Medulla oblongata (tissue), 1 donor: ENCODE measurements around the gene CELF2.
"Not testable (repeated sequence)": the region's sequence is repeated elsewhere in the genome, so short reads cannot be mapped to it uniquely, and the experiment has no call there.

ENCODE experiments used
- DNase-seq: peaks from one replicate; pipeline ENCODE4 v3.0.0-alpha.2; 2015; ENCODE audit errors: extremely low spot score

Gene CELF2

GRCh38 chr10:11345224-11346054, 327.8 kb downstream of the CELF2 start:
- peak; percentile 52 for DNase-seq

- DNase-seq, result not testable (repeated sequence)
These were observed 329.9 kb downstream of the CELF2 start for GRCh38 chr10:11347580-11347979.

GRCh38 chr10:11351801-11352200, 334.1 kb downstream of the CELF2 start:
- no peak for DNase-seq

- no peak for DNase-seq
These were observed 335.6 kb downstream of the CELF2 start for GRCh38 chr10:11353006-11353896.

GRCh38 chr10:11354823-11355222, 337.2 kb downstream of the CELF2 start:
- no peak for DNase-seq

- peak; percentile 33 for DNase-seq
These were observed 337.9 kb downstream of the CELF2 start for GRCh38 chr10:11355592-11355991.

GRCh38 chr10:11357439-11357838, 339.8 kb downstream of the CELF2 start:
- no peak for DNase-seq

GRCh38 chr10:11358011-11358410, 340.3 kb downstream of the CELF2 start:
- DNase-seq, result no peak

GRCh38 chr10:11358923-11359575, 341.4 kb downstream of the CELF2 start:
- DNase-seq, result no peak

- DNase-seq, result no peak
These were observed 342.2 kb downstream of the CELF2 start for GRCh38 chr10:11359869-11360268.

GRCh38 chr10:11363497-11363896, 345.8 kb downstream of the CELF2 start:
- no peak for DNase-seq

- no peak for DNase-seq
These were observed 346.6 kb downstream of the CELF2 start for GRCh38 chr10:11364241-11364640.

GRCh38 chr10:11366889-11367288, 349.2 kb downstream of the CELF2 start:
- not testable (repeated sequence) for DNase-seq

- no peak for DNase-seq
These were observed 349.8 kb downstream of the CELF2 start for GRCh38 chr10:11367505-11367904.

- DNase-seq, result no peak
These were observed 356.1 kb downstream of the CELF2 start for GRCh38 chr10:11373717-11374171.

- DNase-seq, result no peak
These were observed 359.6 kb downstream of the CELF2 start for GRCh38 chr10:11377267-11377666.

- DNase-seq, result no peak
These were observed 361.2 kb downstream of the CELF2 start for GRCh38 chr10:11378835-11379234.

GRCh38 chr10:11379771-11380170, 362.1 kb downstream of the CELF2 start:
- DNase-seq, result peak; percentile 4

GRCh38 chr10:11381023-11381422, 363.4 kb downstream of the CELF2 start:
- no peak for DNase-seq

GRCh38 chr10:11381511-11381910, 363.8 kb downstream of the CELF2 start:
- DNase-seq, result no peak

GRCh38 chr10:11382187-11382586, 364.5 kb downstream of the CELF2 start:
- DNase-seq, result no peak

- DNase-seq, result no peak
These were observed 368.4 kb downstream of the CELF2 start for GRCh38 chr10:11386044-11386443.
